ENCODE data around the gene CLDND2.

CLDND2 gene

DNA sequence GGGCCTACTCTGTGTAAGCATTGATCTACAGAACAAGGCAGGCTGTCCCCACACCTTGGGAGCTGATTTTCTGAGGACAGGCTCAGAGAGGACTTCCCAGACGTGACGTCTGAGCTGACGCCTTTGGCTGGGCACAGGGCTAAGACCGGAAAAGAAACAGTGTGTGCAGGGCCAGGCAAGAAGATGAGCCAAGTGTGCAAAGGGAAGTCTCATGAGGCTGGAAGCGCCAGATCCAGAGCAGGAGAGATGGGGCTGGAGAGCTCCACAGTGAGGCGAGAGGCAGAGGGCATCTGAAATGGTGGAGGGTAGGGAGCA lies 44.7 kb downstream of the CLDND2 start:
- no peaks in the 10 kb centered on the region for H3K27me3 ChIP-seq (ENCODE audit: low read length)
- no peak overlapping the region for H3K27ac ChIP-seq (ENCODE audit: low read depth, low read length)
- TF ChIP-seq EZH2phosphoT487 (conservative IDR thresholded peaks at IDR 0.05; ENCODE audit: low read length), result no peak
- TF ChIP-seq, protein P1, sequence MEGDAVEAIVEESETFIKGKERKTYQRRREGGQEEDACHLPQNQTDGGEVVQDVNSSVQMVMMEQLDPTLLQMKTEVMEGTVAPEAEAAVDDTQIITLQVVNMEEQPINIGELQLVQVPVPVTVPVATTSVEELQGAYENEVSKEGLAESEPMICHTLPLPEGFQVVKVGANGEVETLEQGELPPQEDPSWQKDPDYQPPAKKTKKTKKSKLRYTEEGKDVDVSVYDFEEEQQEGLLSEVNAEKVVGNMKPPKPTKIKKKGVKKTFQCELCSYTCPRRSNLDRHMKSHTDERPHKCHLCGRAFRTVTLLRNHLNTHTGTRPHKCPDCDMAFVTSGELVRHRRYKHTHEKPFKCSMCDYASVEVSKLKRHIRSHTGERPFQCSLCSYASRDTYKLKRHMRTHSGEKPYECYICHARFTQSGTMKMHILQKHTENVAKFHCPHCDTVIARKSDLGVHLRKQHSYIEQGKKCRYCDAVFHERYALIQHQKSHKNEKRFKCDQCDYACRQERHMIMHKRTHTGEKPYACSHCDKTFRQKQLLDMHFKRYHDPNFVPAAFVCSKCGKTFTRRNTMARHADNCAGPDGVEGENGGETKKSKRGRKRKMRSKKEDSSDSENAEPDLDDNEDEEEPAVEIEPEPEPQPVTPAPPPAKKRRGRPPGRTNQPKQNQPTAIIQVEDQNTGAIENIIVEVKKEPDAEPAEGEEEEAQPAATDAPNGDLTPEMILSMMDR (IDR thresholded peaks at IDR 0.05; ENCODE audit: insufficient read depth, low read length, poor library complexity, severe bottlenecking), result no peak
- no peaks in the 10 kb centered on the region for H3F3A ChIP-seq (ENCODE audit: insufficient read depth)
- no peak overlapping the region for H3K9ac ChIP-seq (ENCODE audit: low read length)
- no peaks in the 10 kb centered on the region for H3K9me3 ChIP-seq (ENCODE audit: insufficient read depth, low read length)
- no peaks in the 10 kb centered on the region for H3K36me3 ChIP-seq (ENCODE audit: low read length)
- H3K79me2 ChIP-seq (ENCODE audit: insufficient read depth, low read length), result no peaks in the 10 kb centered on the region
- H3K9me2 ChIP-seq (replicated peaks; ENCODE audit: insufficient read depth, low read length), result no peaks in the 10 kb centered on the region
- H3K4me2 ChIP-seq (ENCODE audit: low read depth, low read length, poor library complexity, severe bottlenecking), result no peak overlapping the region
- H4K20me1 ChIP-seq (ENCODE audit: low read depth, low read length), result no peaks in the 10 kb centered on the region
- no peak overlapping the region for H3K4me3 ChIP-seq (ENCODE audit: insufficient read depth, low read length, poor library complexity, severe bottlenecking)
- no peak overlapping the region for H2AFZ ChIP-seq (ENCODE audit: low read depth, low read length, severe bottlenecking)

- H3K9ac ChIP-seq (ENCODE audit: low read length), result no peak overlapping the region
These were observed 45.2 kb downstream of the CLDND2 start for GRCh38 chr19:51323481-51324166.

GRCh38 chr19:51321799-51322198 lies 47.0 kb downstream of the CLDND2 start:
- no peaks in the 10 kb centered on the region for H3F3A ChIP-seq (ENCODE audit: insufficient read depth)
- no peaks in the 10 kb centered on the region for H3K79me2 ChIP-seq (ENCODE audit: insufficient read depth, low read length)
- no peaks in the 10 kb centered on the region for H3K27me3 ChIP-seq (ENCODE audit: low read length)
- no peak overlapping the region for H2AFZ ChIP-seq (ENCODE audit: low read depth, low read length, severe bottlenecking)
- H3K4me2 ChIP-seq (ENCODE audit: low read depth, low read length, poor library complexity, severe bottlenecking), result no peak overlapping the region
- no peak overlapping the region for H3K27ac ChIP-seq (ENCODE audit: low read depth, low read length)
- no peak overlapping the region for H3K9ac ChIP-seq (ENCODE audit: low read length)
- H4K20me1 ChIP-seq (ENCODE audit: low read depth, low read length), result no peaks in the 10 kb centered on the region
- no peak overlapping the region for H3K4me3 ChIP-seq (ENCODE audit: insufficient read depth, low read length, poor library complexity, severe bottlenecking)
- no peaks in the 10 kb centered on the region for H3K9me3 ChIP-seq (ENCODE audit: insufficient read depth, low read length)
- H3K9me2 ChIP-seq (replicated peaks; ENCODE audit: insufficient read depth, low read length), result no peaks in the 10 kb centered on the region
- TF ChIP-seq, protein P1 (IDR thresholded peaks at IDR 0.05; ENCODE audit: insufficient read depth, low read length, poor library complexity, severe bottlenecking), result no peak
- TF ChIP-seq EZH2phosphoT487 (conservative IDR thresholded peaks at IDR 0.05; ENCODE audit: low read length), result no peak
- no peaks in the 10 kb centered on the region for H3K36me3 ChIP-seq (ENCODE audit: low read length)

More at GRCh38 chr19:51323481-51324166, 45.2 kb downstream of the CLDND2 start:
- no peak overlapping the region for H3K4me2 ChIP-seq (ENCODE audit: low read depth, low read length, poor library complexity, severe bottlenecking)
- H3K4me3 ChIP-seq (ENCODE audit: insufficient read depth, low read length, poor library complexity, severe bottlenecking), result no peak overlapping the region
- H3K27me3 ChIP-seq (ENCODE audit: low read length), result no peaks in the 10 kb centered on the region
- TF ChIP-seq, protein P1 (IDR thresholded peaks at IDR 0.05; ENCODE audit: insufficient read depth, low read length, poor library complexity, severe bottlenecking), result no peak
- TF ChIP-seq EZH2phosphoT487 (conservative IDR thresholded peaks at IDR 0.05; ENCODE audit: low read length), result no peak
- H3K27ac ChIP-seq (ENCODE audit: low read depth, low read length), result no peak overlapping the region
- no peak overlapping the region for H2AFZ ChIP-seq (ENCODE audit: low read depth, low read length, severe bottlenecking)
- no peaks in the 10 kb centered on the region for H3K79me2 ChIP-seq (ENCODE audit: insufficient read depth, low read length)
- no peaks in the 10 kb centered on the region for H3K9me3 ChIP-seq (ENCODE audit: insufficient read depth, low read length)
- H3K36me3 ChIP-seq (ENCODE audit: low read length), result no peaks in the 10 kb centered on the region
- no peaks in the 10 kb centered on the region for H4K20me1 ChIP-seq (ENCODE audit: low read depth, low read length)
- no peaks in the 10 kb centered on the region for H3K9me2 ChIP-seq (replicated peaks; ENCODE audit: insufficient read depth, low read length)
- no peaks in the 10 kb centered on the region for H3F3A ChIP-seq (ENCODE audit: insufficient read depth)
